Suprapubic skin (tissue), 3 donors: Measurements from ENCODE around the gene ZNF561.

ENCODE experiments used
- EP300 ChIP-seq: sonication (generic); formaldehyde crosslinking; IDR thresholded peaks from one replicate; pipeline ENCODE4 v1.6.1; 2017; ENCODE audit warnings: antibody characterized with exemption
- POLR2A ChIP-seq, 2 donors: fragments of 450-650 bp; IDR thresholded peaks; one replicate each; pipeline ENCODE4 v1.6.1; 2017; ENCODE audit warnings: antibody characterized with exemption in 2 of 2, mild to moderate bottlenecking in 2 of 2, moderate library complexity in 2 of 2
- TF ChIP-seq, protein P1 (sequence below), 2 donors: fragments of 200-600 bp in 1 of 2; fragments of 450-650 bp in 1 of 2; sonication (generic) in 1 of 2; IDR thresholded peaks; one replicate each; pipeline ENCODE4 v1.5.1; 2016 to 2019; ENCODE audit warnings: antibody characterized with exemption in 2 of 2, mild to moderate bottlenecking in 1 of 2, moderate library complexity in 1 of 2

DNA sequence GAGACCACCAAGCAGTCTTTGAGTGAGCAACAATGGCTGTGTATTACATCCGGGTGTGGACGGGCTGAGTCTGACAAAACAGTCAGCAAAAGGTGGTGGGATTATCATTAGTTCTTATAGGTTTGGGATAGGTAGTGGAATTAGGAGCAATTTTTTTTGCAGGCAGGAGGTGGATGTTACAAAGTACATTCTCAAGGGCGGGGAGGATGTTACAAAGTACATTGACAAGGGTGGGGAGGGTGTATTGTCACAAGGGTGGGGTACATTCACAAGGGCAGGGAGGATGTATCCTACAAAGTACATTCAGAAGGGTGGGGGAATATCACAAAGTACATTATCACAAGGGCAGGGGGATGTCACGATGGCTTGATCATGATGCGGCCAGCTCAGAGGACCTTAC is 15.0 kb upstream of the ZNF561 start:
- TF ChIP-seq, protein P1, sequence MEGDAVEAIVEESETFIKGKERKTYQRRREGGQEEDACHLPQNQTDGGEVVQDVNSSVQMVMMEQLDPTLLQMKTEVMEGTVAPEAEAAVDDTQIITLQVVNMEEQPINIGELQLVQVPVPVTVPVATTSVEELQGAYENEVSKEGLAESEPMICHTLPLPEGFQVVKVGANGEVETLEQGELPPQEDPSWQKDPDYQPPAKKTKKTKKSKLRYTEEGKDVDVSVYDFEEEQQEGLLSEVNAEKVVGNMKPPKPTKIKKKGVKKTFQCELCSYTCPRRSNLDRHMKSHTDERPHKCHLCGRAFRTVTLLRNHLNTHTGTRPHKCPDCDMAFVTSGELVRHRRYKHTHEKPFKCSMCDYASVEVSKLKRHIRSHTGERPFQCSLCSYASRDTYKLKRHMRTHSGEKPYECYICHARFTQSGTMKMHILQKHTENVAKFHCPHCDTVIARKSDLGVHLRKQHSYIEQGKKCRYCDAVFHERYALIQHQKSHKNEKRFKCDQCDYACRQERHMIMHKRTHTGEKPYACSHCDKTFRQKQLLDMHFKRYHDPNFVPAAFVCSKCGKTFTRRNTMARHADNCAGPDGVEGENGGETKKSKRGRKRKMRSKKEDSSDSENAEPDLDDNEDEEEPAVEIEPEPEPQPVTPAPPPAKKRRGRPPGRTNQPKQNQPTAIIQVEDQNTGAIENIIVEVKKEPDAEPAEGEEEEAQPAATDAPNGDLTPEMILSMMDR (IDR thresholded peaks at IDR 0.05) = no peak
- no peak for TF ChIP-seq POLR2A (IDR thresholded peaks at IDR 0.05)
- no peak for TF ChIP-seq EP300
